Fibroblast of pulmonary artery (primary cell): ENCODE measurements around the gene DEGS2.

ENCODE experiments used
- DNase-seq: peaks from one replicate; pipeline ENCODE4 v3.0.0-alpha.2; 2010; ENCODE audit warnings: low read depth
- H3K4me3 ChIP-seq: replicated peaks from 2 replicates; pipeline ENCODE4 v1.5.1; 2011; ENCODE audit warnings: low read depth, mild to moderate bottlenecking, control low read depth, low read length, moderate library complexity
- CTCF ChIP-seq: IDR thresholded peaks from 2 replicates; pipeline ENCODE4 v1.5.1; 2011; ENCODE audit warnings: mild to moderate bottlenecking, control low read depth, low read length, inconsistent platforms; ENCODE audit errors: missing control alignments

Gene DEGS2

GRCh38 chr14:100173353-100173752 is 13.9 kb upstream of the DEGS2 start:
- no peak for TF ChIP-seq CTCF
- no peak overlapping the region for H3K4me3 ChIP-seq
- DNase-seq, result no peak

GRCh38 chr14:100172811-100173210 is 13.4 kb upstream of the DEGS2 start:
- H3K4me3 ChIP-seq, result no peak overlapping the region
- no peak for DNase-seq
- TF ChIP-seq CTCF, result no peak

GRCh38 chr14:100170880-100171279 is 11.4 kb upstream of the DEGS2 start:
- no peak for DNase-seq
- no peak overlapping the region for H3K4me3 ChIP-seq
- TF ChIP-seq CTCF, result no peak

GRCh38 chr14:100168506-100168905 is 9.1 kb upstream of the DEGS2 start:
- DNase-seq, result no peak
- H3K4me3 ChIP-seq, result no peak overlapping the region
- no peak for TF ChIP-seq CTCF

GRCh38 chr14:100165831-100166440 is 6.5 kb upstream of the DEGS2 start:
- no peak for DNase-seq
- H3K4me3 ChIP-seq, result no peak overlapping the region
- no peak for TF ChIP-seq CTCF

- H3K4me3 ChIP-seq, result no peak overlapping the region
- no peak for DNase-seq
- no peak for TF ChIP-seq CTCF
Measured at GRCh38 chr14:100165376-100165775, 5.9 kb upstream of the DEGS2 start.

GRCh38 chr14:100160534-100160916 is 1.1 kb upstream of the DEGS2 start:
- no peak for TF ChIP-seq CTCF
- DNase-seq, result no peak
- no peak overlapping the region for H3K4me3 ChIP-seq
